Keratinocyte (primary cell): ENCODE data around the gene POU3F2. TPM values are rescaled to one million over a fixed set of nuclear protein-coding genes. Genes with fewer than 3 reads are reported as not detected.

Source experiments
- DNase-seq: peaks from one replicate; pipeline ENCODE4 v3.0.0-alpha.2; 2011; ENCODE audit warnings: low read depth, missing footprints, low spot score
- FAIRE-seq: peaks from 2 replicates; lab custom pipeline; 2011; peaks lifted over from hg19 to GRCh38; lab: Jason Lieb, UNC
- H2AFZ ChIP-seq: 2 replicates; pipeline ENCODE4 v1.6.0; 2012; ENCODE audit warnings: low read length, control low read depth, inconsistent platforms; ENCODE audit not compliant: control insufficient read depth
- H3K27ac ChIP-seq: 2 replicates; pipeline ENCODE4 v1.5.1; 2011; ENCODE audit warnings: low read length; ENCODE audit not compliant: control insufficient read depth, insufficient read depth
- H3K27me3 ChIP-seq: 3 replicates; pipeline ENCODE4 v1.6.0; 2011; ENCODE audit warnings: low read length; ENCODE audit not compliant: control insufficient read depth, insufficient read depth; ENCODE audit errors: extremely low read depth
- H3K36me3 ChIP-seq, 2 experiments: 2 replicates in 1 of 2; 3 replicates in 1 of 2; pipeline ENCODE4 v1.5.1; 2011; ENCODE audit warnings: low read length in 2 of 2, mild to moderate bottlenecking in 1 of 2; ENCODE audit not compliant: control insufficient read depth in 2 of 2, insufficient read depth in 2 of 2; ENCODE audit errors: extremely low read depth in 1 of 2
- H3K4me1 ChIP-seq: 3 replicates; pipeline ENCODE4 v1.5.1; 2011; ENCODE audit warnings: low read length; ENCODE audit not compliant: control insufficient read depth, insufficient read depth; ENCODE audit errors: extremely low read depth
- H3K4me2 ChIP-seq: 3 replicates; pipeline ENCODE4 v1.6.0; 2011; ENCODE audit warnings: low read depth, low read length; ENCODE audit not compliant: control insufficient read depth, insufficient read depth; ENCODE audit errors: extremely low read depth
- H3K4me3 ChIP-seq, 3 experiments: fragments of 200-600 bp in 1 of 3; sonication (generic) in 1 of 3; 2 replicates in 2 of 3; 3 replicates in 1 of 3; pipeline ENCODE4 v1.5.1; 2011 to 2016; ENCODE audit warnings: low read length in 3 of 3, mild to moderate bottlenecking in 3 of 3, control low read depth in 2 of 3, inconsistent platforms in 1 of 3, low read depth in 1 of 3, mixed read lengths in 1 of 3, mixed run types in 1 of 3, moderate library complexity in 1 of 3; ENCODE audit not compliant: control insufficient read depth in 2 of 3, insufficient read depth in 2 of 3; ENCODE audit errors: extremely low read depth in 1 of 3
- H3K79me2 ChIP-seq: 2 replicates; pipeline ENCODE4 v1.6.0; 2012; ENCODE audit warnings: low read length; ENCODE audit not compliant: control insufficient read depth, insufficient read depth
- H3K9ac ChIP-seq: 3 replicates; pipeline ENCODE4 v1.6.0; 2011; ENCODE audit warnings: low read length; ENCODE audit not compliant: control insufficient read depth, insufficient read depth; ENCODE audit errors: extremely low read depth
- H3K9me1 ChIP-seq: 3 replicates; pipeline ENCODE4 v1.6.0; 2011; ENCODE audit warnings: low read length; ENCODE audit not compliant: control insufficient read depth, insufficient read depth; ENCODE audit errors: extremely low read depth
- H3K9me3 ChIP-seq: 2 replicates; pipeline ENCODE4 v1.5.1; 2012; ENCODE audit warnings: low read depth, low read length; ENCODE audit not compliant: control insufficient read depth
- H4K20me1 ChIP-seq: 3 replicates; pipeline ENCODE4 v1.6.0; 2011; ENCODE audit warnings: low read length; ENCODE audit not compliant: control insufficient read depth, insufficient read depth; ENCODE audit errors: extremely low read depth
- EZH2 ChIP-seq: IDR thresholded peaks from one replicate; pipeline ENCODE4 v1.6.1; 2012; ENCODE audit warnings: inconsistent platforms, mild to moderate bottlenecking, low read length, moderate library complexity
- dilution Hi-C: fragments of 300-500 bp; cut with MboI; formaldehyde crosslinking; loops from one replicate; pipeline ENCODE4 v1.7.0; 2020; ENCODE audit warnings: low sequenced_read_pairs; ENCODE audit not compliant: extremely low pct_ligation_motif_present
- polyA plus RNA-seq, 5 experiments: library from polyadenylated mRNA; depleted of rRNA in 3 of 5; stranded (reverse) in 3 of 5; stranded (forward) in 1 of 5; unstranded in 1 of 5; fragments of >200 nt; gene quantifications; 1 replicate in 1 of 5; 2 replicates in 3 of 5; 3 replicates in 1 of 5; pipeline versions ENCODE4 v1.2.1 to v1.2.3, GENCODE V29; 2011 to 2012; ENCODE audit warnings: missing spikeins in 2 of 5, low read depth in 1 of 5, low replicate concordance in 1 of 5
- TF ChIP-seq, protein P1 (sequence below), 3 experiments: IDR thresholded peaks in 1 of 3; conservative IDR thresholded peaks in 1 of 3; optimal IDR thresholded peaks in 1 of 3; 2 replicates in 2 of 3; 3 replicates in 1 of 3; pipeline versions ENCODE3 to v1.5.1; 2011; ENCODE audit warnings: low read length in 3 of 3, mild to moderate bottlenecking in 3 of 3, moderate library complexity in 2 of 3, control low read depth in 1 of 3, inconsistent platforms in 1 of 3; ENCODE audit not compliant: insufficient read depth in 2 of 3; ENCODE audit errors: extremely low read depth in 1 of 3

POU3F2 gene
- polyA plus RNA-seq, 1 donor (not counting 4 experiments of a cell fraction or from before 2014, with no cell fraction given) = not detected

DNA sequence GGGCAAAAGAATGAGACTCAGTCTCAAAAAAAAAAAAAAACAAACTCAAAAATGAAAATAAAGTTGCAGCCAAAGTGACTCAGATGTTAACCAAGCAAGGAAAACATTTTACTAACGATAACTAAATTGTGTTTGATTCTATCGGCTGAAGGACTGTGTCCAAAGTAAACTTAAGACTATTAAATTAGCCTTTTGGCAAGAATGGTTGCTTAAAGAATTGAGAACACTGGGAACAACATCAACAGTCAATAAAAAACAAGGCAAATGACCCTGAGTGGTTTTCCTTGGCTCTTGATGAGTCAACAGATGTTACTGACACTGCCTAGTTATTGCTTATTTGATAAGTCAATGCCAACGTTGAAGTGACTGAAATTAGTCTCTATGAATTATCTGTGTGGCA is 36.7 kb downstream of the POU3F2 start:
- no peak overlapping the region for H3K4me2 ChIP-seq
- H4K20me1 ChIP-seq = no peaks in the 10 kb centered on the region
- no peak overlapping the region for H3K27ac ChIP-seq
- H3K27me3 ChIP-seq = no peaks in the 10 kb centered on the region
- no peak overlapping the region for H3K4me3 ChIP-seq
- H2AFZ ChIP-seq = no peak overlapping the region
- H3K9me1 ChIP-seq = no peaks in the 10 kb centered on the region
- DNase-seq (no peak), FAIRE-seq (peak; percentile 48)
- H3K36me3 ChIP-seq = peaks cover 0 to 1% of the 10 kb centered on the region in 2 experiments
- H3K79me2 ChIP-seq = no peaks in the 10 kb centered on the region
- TF ChIP-seq, protein P1, sequence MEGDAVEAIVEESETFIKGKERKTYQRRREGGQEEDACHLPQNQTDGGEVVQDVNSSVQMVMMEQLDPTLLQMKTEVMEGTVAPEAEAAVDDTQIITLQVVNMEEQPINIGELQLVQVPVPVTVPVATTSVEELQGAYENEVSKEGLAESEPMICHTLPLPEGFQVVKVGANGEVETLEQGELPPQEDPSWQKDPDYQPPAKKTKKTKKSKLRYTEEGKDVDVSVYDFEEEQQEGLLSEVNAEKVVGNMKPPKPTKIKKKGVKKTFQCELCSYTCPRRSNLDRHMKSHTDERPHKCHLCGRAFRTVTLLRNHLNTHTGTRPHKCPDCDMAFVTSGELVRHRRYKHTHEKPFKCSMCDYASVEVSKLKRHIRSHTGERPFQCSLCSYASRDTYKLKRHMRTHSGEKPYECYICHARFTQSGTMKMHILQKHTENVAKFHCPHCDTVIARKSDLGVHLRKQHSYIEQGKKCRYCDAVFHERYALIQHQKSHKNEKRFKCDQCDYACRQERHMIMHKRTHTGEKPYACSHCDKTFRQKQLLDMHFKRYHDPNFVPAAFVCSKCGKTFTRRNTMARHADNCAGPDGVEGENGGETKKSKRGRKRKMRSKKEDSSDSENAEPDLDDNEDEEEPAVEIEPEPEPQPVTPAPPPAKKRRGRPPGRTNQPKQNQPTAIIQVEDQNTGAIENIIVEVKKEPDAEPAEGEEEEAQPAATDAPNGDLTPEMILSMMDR (optimal IDR thresholded peaks at IDR 0.05 in 1 of 3, IDR thresholded peaks at IDR 0.05 in 1 of 3, conservative IDR thresholded peaks at IDR 0.05 in 1 of 3; ENCODE audit: extremely low read depth in 1 of 3, insufficient read depth in 2 of 3, low read length in 3 of 3) = no peak
- TF ChIP-seq EZH2 = no peak
- no peaks in the 10 kb centered on the region for H3K4me1 ChIP-seq
- no peaks in the 10 kb centered on the region for H3K9me3 ChIP-seq
- dilution Hi-C loops = no loop called here
- H3K9ac ChIP-seq = no peak overlapping the region

DNA sequence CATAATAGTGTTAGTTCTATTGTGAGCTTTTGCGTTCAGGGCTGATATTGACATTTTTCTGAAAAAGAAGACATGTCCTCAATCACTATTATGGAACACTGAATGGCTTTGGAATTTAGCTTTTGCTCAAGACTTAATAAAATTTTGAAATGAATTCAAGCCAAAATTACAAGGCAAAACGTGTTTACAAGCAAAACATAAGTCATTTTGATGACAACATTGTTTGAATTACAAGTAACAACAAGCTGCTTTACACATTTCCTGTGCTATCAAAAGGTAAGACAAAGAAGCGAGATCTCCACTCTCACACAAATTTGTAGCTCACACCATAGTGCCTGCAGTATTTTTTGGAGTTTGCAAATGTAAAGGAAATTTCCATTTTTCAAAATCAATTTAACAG is 37.4 kb downstream of the POU3F2 start:
- no peak overlapping the region for H3K27ac ChIP-seq
- H3K4me2 ChIP-seq = no peak overlapping the region
- no peak overlapping the region for H3K4me3 ChIP-seq
- no peaks in the 10 kb centered on the region for H4K20me1 ChIP-seq
- peaks cover 0 to 1% of the 10 kb centered on the region in 2 experiments for H3K36me3 ChIP-seq
- no peaks in the 10 kb centered on the region for H3K9me1 ChIP-seq
- TF ChIP-seq, protein P1 (optimal IDR thresholded peaks at IDR 0.05 in 1 of 3, IDR thresholded peaks at IDR 0.05 in 1 of 3, conservative IDR thresholded peaks at IDR 0.05 in 1 of 3; ENCODE audit: extremely low read depth in 1 of 3, insufficient read depth in 2 of 3, low read length in 3 of 3) = no peak
- TF ChIP-seq EZH2 = no peak
- no peaks in the 10 kb centered on the region for H3K79me2 ChIP-seq
- DNase-seq (no peak), FAIRE-seq (peak; percentile 29)
- dilution Hi-C loops = no loop called here
- H3K27me3 ChIP-seq = no peaks in the 10 kb centered on the region
- no peaks in the 10 kb centered on the region for H3K9me3 ChIP-seq
- no peaks in the 10 kb centered on the region for H3K4me1 ChIP-seq
- H3K9ac ChIP-seq = no peak overlapping the region
- H2AFZ ChIP-seq = no peak overlapping the region
